Natural killer cell treated with Interleukin-12 subunit alpha and Interleukin-12 subunit beta and Interleukin-15 and Interleukin-18, amount 100 ng/mL, for 72 hours (primary cell): ENCODE results near the gene ATG4C. TPM values are rescaled to one million over a fixed set of nuclear protein-coding genes. Genes with fewer than 3 reads are reported as not detected.

Experiments used
- ATAC-seq, 2 donors: fragments of 150-1000 bp; cut with Tn5 transposase in 1 of 2; sonication (Bioruptor Pico), chemical (Tn5 transposase) in 1 of 2; 2 replicates each; pipeline ENCODE4 v1.10.0; 2021
- DNase-seq: peaks from one replicate; pipeline ENCODE4 v3.0.0; 2022; ENCODE audit warnings: low spot score
- H3K27ac Mint-ChIP-seq, 2 donors: 1 replicate in 1 of 2; 2 replicates in 1 of 2; pipeline ENCODE4 v1.8.0; 2022; ENCODE audit warnings: mixed read lengths in 2 of 2, mild to moderate bottlenecking in 1 of 2, moderate library complexity in 1 of 2
- H3K27me3 Mint-ChIP-seq, 2 donors: 1 replicate in 1 of 2; 2 replicates in 1 of 2; pipeline ENCODE4 v1.8.0; 2022; ENCODE audit warnings: mixed read lengths in 2 of 2
- H3K36me3 Mint-ChIP-seq: one replicate; pipeline ENCODE4 v1.8.0; 2022; ENCODE audit warnings: mixed read lengths
- H3K4me1 Mint-ChIP-seq, 2 donors: 1 replicate in 1 of 2; 2 replicates in 1 of 2; pipeline ENCODE4 v1.8.0; 2022; ENCODE audit warnings: low read depth in 2 of 2, mixed read lengths in 2 of 2, mild to moderate bottlenecking in 1 of 2
- H3K4me3 Mint-ChIP-seq: one replicate; pipeline ENCODE4 v1.8.0; 2022; ENCODE audit warnings: mixed read lengths
- H3K9me3 Mint-ChIP-seq: 2 replicates; pipeline ENCODE4 v1.8.0; 2022; ENCODE audit warnings: mixed read lengths
- total RNA-seq, 2 donors: library from RNA; stranded (reverse); gene quantifications; one replicate each; pipeline ENCODE4 v1.2.3, GENCODE V29; 2022

ATG4C gene
- total RNA-seq, 2 donors from 2014 or later = 9.2 to 10.6 TPM

DNA sequence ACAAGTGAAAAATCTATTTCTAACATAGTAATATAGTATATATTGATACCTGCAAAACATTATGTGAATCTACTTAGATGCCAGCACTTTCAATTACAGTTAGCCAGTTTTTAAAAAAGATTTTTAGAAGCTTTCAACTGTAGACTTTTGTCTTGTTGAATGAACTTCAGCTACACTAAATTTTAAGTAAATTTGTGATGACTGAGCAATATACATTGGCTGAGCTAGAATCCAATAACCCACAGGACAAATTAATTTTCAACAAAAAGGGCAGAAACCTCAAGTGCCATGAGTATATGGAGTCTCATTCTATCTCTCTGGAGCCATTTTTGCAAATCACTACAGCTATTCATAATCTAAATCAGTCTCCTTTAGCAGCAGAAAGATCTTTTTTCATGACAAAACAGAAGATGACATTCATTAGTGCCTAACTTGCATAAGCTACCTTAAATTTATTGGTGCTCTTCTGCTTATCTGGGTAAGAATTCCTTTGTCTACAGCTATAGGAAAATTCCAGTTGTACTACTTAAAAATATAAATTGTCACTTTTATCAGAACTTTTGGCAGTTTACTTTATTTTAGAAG lies 100.3 kb downstream of the ATG4C start:
- Mint-ChIP-seq H3K36me3 (no peaks in the 10 kb centered on the region), H3K27ac (no peak overlapping the region), H3K4me3 (no peak overlapping the region), H3K4me1 (no peaks in the 10 kb centered on the region), H3K9me3 (no peaks in the 10 kb centered on the region), H3K27me3 (peaks cover 22 to 26% of the 10 kb centered on the region in 2 donors)
- DNase-seq = no peak
- no peak for ATAC-seq

DNA sequence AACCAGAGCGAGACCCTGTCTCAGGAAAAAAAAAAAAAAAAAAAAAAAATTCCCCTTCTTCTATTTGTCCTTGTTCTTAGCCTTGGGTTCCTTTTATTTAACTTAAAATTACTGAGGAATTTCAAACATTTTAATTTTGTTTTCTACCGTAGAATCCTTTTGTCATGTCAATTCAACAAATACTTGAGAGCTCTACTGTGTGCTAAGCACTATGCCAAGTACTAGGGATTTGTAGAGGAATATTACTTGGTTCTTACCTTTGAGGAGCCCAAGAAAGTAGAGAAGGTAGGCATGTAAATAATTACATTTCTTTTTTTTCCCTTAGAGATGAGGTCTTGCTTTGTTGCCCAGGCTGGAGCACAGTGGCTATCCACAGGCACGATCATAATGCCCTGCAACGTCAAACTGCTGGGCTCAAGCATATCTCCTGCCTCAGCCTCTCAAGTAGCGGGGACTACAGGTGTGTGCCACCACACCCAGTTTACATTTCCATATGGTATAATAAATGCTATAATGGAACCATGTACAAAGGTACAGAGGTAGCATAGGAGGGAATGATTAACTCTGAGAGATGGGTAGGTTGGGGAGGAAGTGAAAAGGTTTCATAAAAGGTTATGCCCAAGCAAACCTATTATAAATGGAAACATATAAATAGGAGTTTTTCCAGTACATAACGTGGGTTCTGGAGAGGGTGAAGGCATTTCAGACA lies 104.0 kb downstream of the ATG4C start:
- H3K4me3 Mint-ChIP-seq = no peak overlapping the region
- no peak overlapping the region for H3K27ac Mint-ChIP-seq
- H3K36me3 Mint-ChIP-seq = no peaks in the 10 kb centered on the region
- H3K27me3 Mint-ChIP-seq = peaks cover 19 to 27% of the 10 kb centered on the region in 2 donors
- no peak for DNase-seq
- H3K4me1 Mint-ChIP-seq = no peaks in the 10 kb centered on the region
- H3K9me3 Mint-ChIP-seq = no peaks in the 10 kb centered on the region
- no peak for ATAC-seq

DNA sequence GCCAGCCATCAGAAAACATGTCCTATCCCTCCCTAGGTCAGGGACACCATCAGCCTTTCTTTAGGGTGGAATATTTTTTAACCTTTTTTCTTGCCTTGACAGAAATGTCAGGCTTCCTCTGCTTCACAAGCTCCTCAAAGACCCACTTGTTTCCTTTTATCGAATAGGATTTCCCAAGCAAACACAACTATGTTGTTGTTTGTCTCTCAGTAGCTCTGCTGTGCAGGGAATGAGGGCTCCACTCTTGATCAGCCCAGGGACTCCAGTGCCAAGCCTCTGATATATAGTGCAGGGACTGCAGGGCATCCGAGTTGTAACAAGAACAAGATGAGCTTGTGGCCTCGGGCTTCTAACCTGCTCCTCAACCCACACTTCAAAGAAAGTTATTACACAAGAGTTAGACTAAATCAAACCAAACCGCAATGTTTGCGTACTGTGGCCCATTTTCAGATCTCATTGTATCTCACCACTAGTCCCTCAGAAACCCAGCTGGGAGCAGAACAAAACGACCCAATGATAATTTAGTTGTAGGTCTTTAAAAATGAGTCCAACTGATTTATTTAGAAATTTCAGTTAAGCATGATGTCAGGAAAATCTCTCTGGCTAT lies 108.1 kb downstream of the ATG4C start:
- no peaks in the 10 kb centered on the region for H3K36me3 Mint-ChIP-seq
- peaks cover 12 to 23% of the 10 kb centered on the region in 2 donors for H3K27me3 Mint-ChIP-seq
- H3K9me3 Mint-ChIP-seq = no peaks in the 10 kb centered on the region
- H3K27ac Mint-ChIP-seq = no peak overlapping the region
- H3K4me3 Mint-ChIP-seq = no peak overlapping the region
- ATAC-seq = no peak
- H3K4me1 Mint-ChIP-seq = no peaks in the 10 kb centered on the region
- DNase-seq = no peak

- H3K4me1 Mint-ChIP-seq = no peaks in the 10 kb centered on the region
- ATAC-seq = no peak
- no peak overlapping the region for H3K4me3 Mint-ChIP-seq
- DNase-seq = no peak
- no peak overlapping the region for H3K27ac Mint-ChIP-seq
- no peaks in the 10 kb centered on the region for H3K9me3 Mint-ChIP-seq
- H3K36me3 Mint-ChIP-seq = no peaks in the 10 kb centered on the region
- H3K27me3 Mint-ChIP-seq = peaks cover 13 to 23% of the 10 kb centered on the region in 2 donors
Observed at GRCh38 chr1:62897788-62898187, 113.9 kb downstream of the ATG4C start.

- ATAC-seq (no peak), DNase-seq (no peak)
- no peak overlapping the region for H3K4me3 Mint-ChIP-seq
- peaks cover 12 to 13% of the 10 kb centered on the region in 2 donors for H3K27me3 Mint-ChIP-seq
- no peaks in the 10 kb centered on the region for H3K4me1 Mint-ChIP-seq
- H3K27ac Mint-ChIP-seq = no peak overlapping the region
- no peaks in the 10 kb centered on the region for H3K9me3 Mint-ChIP-seq
- H3K36me3 Mint-ChIP-seq = no peaks in the 10 kb centered on the region
Observed at GRCh38 chr1:62900566-62900965, 116.6 kb downstream of the ATG4C start.

GRCh38 chr1:62901650-62902049 lies 117.7 kb downstream of the ATG4C start:
- Mint-ChIP-seq H3K4me3 (no peak overlapping the region), H3K27ac (no peak overlapping the region), H3K9me3 (no peaks in the 10 kb centered on the region), H3K27me3 (peaks cover 8 to 10% of the 10 kb centered on the region in 2 donors), H3K4me1 (no peaks in the 10 kb centered on the region), H3K36me3 (no peaks in the 10 kb centered on the region)
- ATAC-seq (no peak), DNase-seq (no peak)

- no peak overlapping the region for H3K4me3 Mint-ChIP-seq
- no peaks in the 10 kb centered on the region for H3K36me3 Mint-ChIP-seq
- ATAC-seq (no peak), DNase-seq (no peak)
- H3K27ac Mint-ChIP-seq = no peak overlapping the region
- no peaks in the 10 kb centered on the region for H3K9me3 Mint-ChIP-seq
- no peaks in the 10 kb centered on the region for H3K4me1 Mint-ChIP-seq
- peaks cover 8 to 9% of the 10 kb centered on the region in 2 donors for H3K27me3 Mint-ChIP-seq
Observed at GRCh38 chr1:62903522-62903921, 119.6 kb downstream of the ATG4C start.

GRCh38 chr1:62903982-62904855 lies 120.3 kb downstream of the ATG4C start:
- Mint-ChIP-seq H3K9me3 (no peaks in the 10 kb centered on the region), H3K36me3 (no peaks in the 10 kb centered on the region), H3K27ac (no peak overlapping the region), H3K4me1 (no peaks in the 10 kb centered on the region), H3K4me3 (no peak overlapping the region), H3K27me3 (peaks cover 7 to 14% of the 10 kb centered on the region in 2 donors)
- no peak for ATAC-seq
- no peak for DNase-seq

GRCh38 chr1:62904856-62905225 lies 120.9 kb downstream of the ATG4C start:
- no peak for DNase-seq
- Mint-ChIP-seq H3K27ac (no peak overlapping the region), H3K4me3 (no peak overlapping the region), H3K36me3 (no peaks in the 10 kb centered on the region), H3K27me3 (peaks cover 7 to 19% of the 10 kb centered on the region in 2 donors), H3K9me3 (no peaks in the 10 kb centered on the region), H3K4me1 (no peaks in the 10 kb centered on the region)
- ATAC-seq = no peak

DNA sequence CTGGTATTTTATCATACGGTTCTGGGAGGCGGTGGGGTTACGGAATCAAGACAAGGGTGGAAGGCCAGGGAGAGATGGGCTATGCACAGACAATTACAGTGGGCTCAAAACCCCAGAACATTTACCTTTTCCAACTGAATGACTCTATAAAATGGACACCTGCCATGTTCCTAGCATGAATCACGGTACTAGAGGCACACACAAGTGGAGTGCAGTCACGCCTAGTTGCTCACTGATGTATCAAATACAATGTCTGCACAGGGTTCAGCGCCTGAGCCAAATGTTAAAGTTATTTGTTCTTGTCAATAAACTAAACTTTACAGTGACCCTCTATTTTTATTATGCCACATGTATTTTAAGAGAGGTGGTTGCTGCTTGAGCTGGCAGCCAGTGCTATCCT lies 121.4 kb downstream of the ATG4C start:
- no peaks in the 10 kb centered on the region for H3K4me1 Mint-ChIP-seq
- H3K9me3 Mint-ChIP-seq = no peaks in the 10 kb centered on the region
- peaks cover 7 to 19% of the 10 kb centered on the region in 2 donors for H3K27me3 Mint-ChIP-seq
- no peaks in the 10 kb centered on the region for H3K36me3 Mint-ChIP-seq
- no peak overlapping the region for H3K4me3 Mint-ChIP-seq
- no peak overlapping the region for H3K27ac Mint-ChIP-seq
- ATAC-seq (no peak), DNase-seq (no peak)

GRCh38 chr1:62905872-62906271 lies 121.9 kb downstream of the ATG4C start:
- ATAC-seq (no peak), DNase-seq (no peak)
- no peaks in the 10 kb centered on the region for H3K36me3 Mint-ChIP-seq
- H3K9me3 Mint-ChIP-seq = no peaks in the 10 kb centered on the region
- no peaks in the 10 kb centered on the region for H3K4me1 Mint-ChIP-seq
- H3K27ac Mint-ChIP-seq = no peak overlapping the region
- H3K4me3 Mint-ChIP-seq = no peak overlapping the region
- peaks cover 7 to 19% of the 10 kb centered on the region in 2 donors for H3K27me3 Mint-ChIP-seq

DNA sequence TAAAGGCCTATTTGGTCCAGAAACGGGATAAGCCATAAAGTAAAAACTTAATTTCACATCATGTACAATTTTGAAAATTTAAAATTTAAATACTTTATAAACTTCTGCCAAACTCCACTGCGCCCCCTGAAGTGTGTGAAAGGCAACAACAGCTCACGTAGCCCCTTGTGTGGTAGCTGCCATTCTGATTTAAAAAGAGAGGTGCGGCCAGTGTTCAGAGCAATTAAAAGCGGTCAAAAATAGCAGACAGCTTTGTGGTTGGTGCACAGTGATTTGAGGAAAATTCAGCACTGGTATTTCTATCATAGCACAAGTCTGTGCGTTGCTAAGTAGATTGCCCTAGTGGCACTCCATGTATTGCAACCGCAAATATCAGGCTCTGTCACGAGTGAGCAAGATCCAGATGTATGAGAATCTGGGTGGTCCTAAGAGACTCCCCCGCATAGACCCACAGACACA lies 122.5 kb downstream of the ATG4C start:
- Mint-ChIP-seq H3K27me3 (peaks cover 7 to 19% of the 10 kb centered on the region in 2 donors), H3K4me1 (no peaks in the 10 kb centered on the region), H3K4me3 (no peak overlapping the region), H3K27ac (no peak overlapping the region), H3K9me3 (no peaks in the 10 kb centered on the region), H3K36me3 (no peaks in the 10 kb centered on the region)
- DNase-seq (no peak), ATAC-seq (no peak)

DNA sequence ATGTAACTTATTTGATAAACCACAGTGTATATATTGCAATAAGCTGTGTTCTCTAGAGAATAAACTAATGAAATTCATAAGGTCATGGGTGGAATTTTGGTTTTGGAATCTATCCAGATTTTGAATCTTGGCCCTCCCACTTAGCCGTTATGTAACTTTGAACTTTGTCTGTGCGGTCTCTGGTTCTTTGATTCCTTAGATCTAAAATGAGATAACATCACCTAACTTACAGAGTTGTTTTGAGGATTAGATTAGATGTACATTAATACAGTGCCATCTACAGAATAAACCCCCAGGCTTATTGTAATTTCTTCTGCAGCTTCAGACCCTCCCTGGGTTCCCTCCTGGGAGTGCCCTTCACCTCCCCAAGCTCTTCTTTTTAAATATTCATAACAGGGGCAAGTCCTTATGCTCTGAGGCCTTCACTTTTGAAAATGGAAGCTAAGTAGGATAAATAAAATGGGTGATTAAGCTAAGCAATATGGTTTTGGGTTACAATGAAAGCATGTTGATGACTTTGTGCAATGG lies 124.3 kb downstream of the ATG4C start:
- ATAC-seq (no peak), DNase-seq (no peak)
- Mint-ChIP-seq H3K27me3 (peaks cover 9 to 19% of the 10 kb centered on the region in 2 donors), H3K36me3 (no peaks in the 10 kb centered on the region), H3K9me3 (no peaks in the 10 kb centered on the region), H3K4me3 (no peak overlapping the region), H3K4me1 (no peaks in the 10 kb centered on the region), H3K27ac (no peak overlapping the region)
